ENCODE results near the gene CTTN.

DNA sequence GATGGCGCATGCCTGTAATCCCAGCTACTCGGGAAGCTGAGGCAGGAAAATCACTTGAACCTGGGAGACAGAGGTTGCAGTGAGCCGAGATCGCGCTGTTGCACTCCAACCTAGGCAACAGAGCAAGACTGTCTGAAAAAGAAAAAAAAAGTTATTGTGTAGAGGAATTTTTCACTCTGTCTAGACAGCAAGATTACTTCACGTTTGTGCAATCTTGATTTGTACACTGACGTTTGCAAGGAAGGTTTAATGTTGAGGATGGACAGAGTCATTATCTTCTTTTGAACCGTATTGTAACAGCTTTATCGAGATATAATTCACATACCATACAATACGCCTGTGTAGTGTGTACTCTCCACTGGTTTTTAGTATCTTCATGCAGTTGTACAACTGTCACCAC is 3.7 kb downstream of the CTTN start:
- TF ChIP-seq, protein P1, sequence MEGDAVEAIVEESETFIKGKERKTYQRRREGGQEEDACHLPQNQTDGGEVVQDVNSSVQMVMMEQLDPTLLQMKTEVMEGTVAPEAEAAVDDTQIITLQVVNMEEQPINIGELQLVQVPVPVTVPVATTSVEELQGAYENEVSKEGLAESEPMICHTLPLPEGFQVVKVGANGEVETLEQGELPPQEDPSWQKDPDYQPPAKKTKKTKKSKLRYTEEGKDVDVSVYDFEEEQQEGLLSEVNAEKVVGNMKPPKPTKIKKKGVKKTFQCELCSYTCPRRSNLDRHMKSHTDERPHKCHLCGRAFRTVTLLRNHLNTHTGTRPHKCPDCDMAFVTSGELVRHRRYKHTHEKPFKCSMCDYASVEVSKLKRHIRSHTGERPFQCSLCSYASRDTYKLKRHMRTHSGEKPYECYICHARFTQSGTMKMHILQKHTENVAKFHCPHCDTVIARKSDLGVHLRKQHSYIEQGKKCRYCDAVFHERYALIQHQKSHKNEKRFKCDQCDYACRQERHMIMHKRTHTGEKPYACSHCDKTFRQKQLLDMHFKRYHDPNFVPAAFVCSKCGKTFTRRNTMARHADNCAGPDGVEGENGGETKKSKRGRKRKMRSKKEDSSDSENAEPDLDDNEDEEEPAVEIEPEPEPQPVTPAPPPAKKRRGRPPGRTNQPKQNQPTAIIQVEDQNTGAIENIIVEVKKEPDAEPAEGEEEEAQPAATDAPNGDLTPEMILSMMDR (IDR thresholded peaks at IDR 0.05; ENCODE audit: insufficient read depth, low read length): no peak
- no peak for TF ChIP-seq POLR2AphosphoS5 (IDR thresholded peaks at IDR 0.05; ENCODE audit: low read depth)
- TF ChIP-seq, protein P2, sequence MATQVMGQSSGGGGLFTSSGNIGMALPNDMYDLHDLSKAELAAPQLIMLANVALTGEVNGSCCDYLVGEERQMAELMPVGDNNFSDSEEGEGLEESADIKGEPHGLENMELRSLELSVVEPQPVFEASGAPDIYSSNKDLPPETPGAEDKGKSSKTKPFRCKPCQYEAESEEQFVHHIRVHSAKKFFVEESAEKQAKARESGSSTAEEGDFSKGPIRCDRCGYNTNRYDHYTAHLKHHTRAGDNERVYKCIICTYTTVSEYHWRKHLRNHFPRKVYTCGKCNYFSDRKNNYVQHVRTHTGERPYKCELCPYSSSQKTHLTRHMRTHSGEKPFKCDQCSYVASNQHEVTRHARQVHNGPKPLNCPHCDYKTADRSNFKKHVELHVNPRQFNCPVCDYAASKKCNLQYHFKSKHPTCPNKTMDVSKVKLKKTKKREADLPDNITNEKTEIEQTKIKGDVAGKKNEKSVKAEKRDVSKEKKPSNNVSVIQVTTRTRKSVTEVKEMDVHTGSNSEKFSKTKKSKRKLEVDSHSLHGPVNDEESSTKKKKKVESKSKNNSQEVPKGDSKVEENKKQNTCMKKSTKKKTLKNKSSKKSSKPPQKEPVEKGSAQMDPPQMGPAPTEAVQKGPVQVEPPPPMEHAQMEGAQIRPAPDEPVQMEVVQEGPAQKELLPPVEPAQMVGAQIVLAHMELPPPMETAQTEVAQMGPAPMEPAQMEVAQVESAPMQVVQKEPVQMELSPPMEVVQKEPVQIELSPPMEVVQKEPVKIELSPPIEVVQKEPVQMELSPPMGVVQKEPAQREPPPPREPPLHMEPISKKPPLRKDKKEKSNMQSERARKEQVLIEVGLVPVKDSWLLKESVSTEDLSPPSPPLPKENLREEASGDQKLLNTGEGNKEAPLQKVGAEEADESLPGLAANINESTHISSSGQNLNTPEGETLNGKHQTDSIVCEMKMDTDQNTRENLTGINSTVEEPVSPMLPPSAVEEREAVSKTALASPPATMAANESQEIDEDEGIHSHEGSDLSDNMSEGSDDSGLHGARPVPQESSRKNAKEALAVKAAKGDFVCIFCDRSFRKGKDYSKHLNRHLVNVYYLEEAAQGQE (IDR thresholded peaks at IDR 0.05; ENCODE audit: insufficient replicate concordance, low read depth): no peak

Data from HL-60 (cell line).